ENCODE results near the gene ATG7. TPM values are rescaled to one million over a fixed set of nuclear protein-coding genes. Genes with fewer than 3 reads are reported as not detected.

The ATG7 gene
- total and polyA plus RNA-seq, 10 of the 15 experiments (the other 5 are each of a cell fraction or from before 2014, with no cell fraction given): 13.5 to 49.5 (median 26.4) TPM

- Histone ChIP-seq H3K4me3 (no peak overlapping the region), H3K9ac (ENCODE audit: control insufficient read depth, insufficient read depth, low read length) (no peak overlapping the region), H3K4me2 (ENCODE audit: control insufficient read depth, insufficient read depth) (no peak overlapping the region), H4K20me1 (ENCODE audit: control insufficient read depth, insufficient read depth) (no peaks in the 10 kb centered on the region), H3K4me1 (ENCODE audit: control insufficient read depth, insufficient read depth, low read length) (no peaks in the 10 kb centered on the region), H3K36me3 (ENCODE audit: control insufficient read depth in 2 of 2, insufficient read depth in 2 of 2, low read length in 1 of 2) (no peaks in the 10 kb centered on the region), H2AFZ (ENCODE audit: control insufficient read depth, low read depth, low read length) (no peak overlapping the region), H3K27me3 (replicated peaks in 1 of 2; ENCODE audit: control insufficient read depth in 2 of 2, insufficient read depth in 2 of 2, low read length in 1 of 2) (no peaks in the 10 kb centered on the region), H3K79me2 (ENCODE audit: control insufficient read depth, insufficient read depth, low read length) (no peaks in the 10 kb centered on the region), H3K27ac (ENCODE audit: control insufficient read depth, insufficient read depth) (no peak overlapping the region), H3K9me3 (replicated peaks; ENCODE audit: control insufficient read depth, insufficient read depth, low read length) (no peaks in the 10 kb centered on the region; the same call in 2 of the 3 replicates)
- ChIA-PET RAD21 (ENCODE audit: unreplicated experiment) (interaction anchor here (0.6 kb wide), 1 partner anchor 133 kb away, joined by 3 read pairs; no protein-coding TSS in a partner anchor), POLR2A (no interaction called here), CTCF (interaction anchor here (0.5 kb wide), 1 partner anchor 21 kb away, joined by 4 read pairs; no protein-coding TSS in a partner anchor), SMC1A (ENCODE audit: uncharacterized antibody, unreplicated experiment) (interaction anchor here (0.5 kb wide), 1 partner anchor 292 kb away, joined by 3 read pairs; no protein-coding TSS in a partner anchor)
- intact Hi-C loops (cut with micrococcal nuclease; ENCODE audit: unreplicated experiment) (no loop called here), in situ Hi-C loops (cut with MboI) (no loop called here)
- FAIRE-seq: no peak
- WGBS (ENCODE audit: insufficient coverage, insufficient replicate concordance, low lambda C conversion rate, missing lambda C conversion rate): 98% methylated on average over 14 of the region's 14 CpGs
- ATAC-seq: no peak
- no peak for DNase-seq (ENCODE audit: low read depth, low spot score)
- no TSS peak for BruUV-seq (replicated peaks)
- TF ChIP-seq WRNIP1 (IDR thresholded peaks at IDR 0.05; ENCODE audit: borderline replicate concordance, low read depth, low read length): no peak
- TF ChIP-seq NR2C2 (IDR thresholded peaks at IDR 0.05; ENCODE audit: borderline replicate concordance, control insufficient read depth, insufficient read length, low read depth): no peak
- no peak for TF ChIP-seq TCF7 (IDR thresholded peaks at IDR 0.05; ENCODE audit: borderline replicate concordance)
- TF ChIP-seq SUZ12 (IDR thresholded peaks at IDR 0.05; ENCODE audit: unreplicated experiment): no peak
- TF ChIP-seq CEBPB (IDR thresholded peaks at IDR 0.05; ENCODE audit: borderline replicate concordance in 1 of 2, low read depth in 2 of 2, low read length in 2 of 2): no peak
These were observed 267.5 kb downstream of the ATG7 start for GRCh38 chr3:11539677-11540076.

- in situ Hi-C loops (cut with MboI): no loop called here
- BruUV-seq (replicated peaks): no TSS peak
- TF ChIP-seq NFXL1 (IDR thresholded peaks at IDR 0.05; ENCODE audit: borderline replicate concordance) (no peak), CBX5 (IDR thresholded peaks at IDR 0.05; ENCODE audit: low read depth) (no peak), IKZF2 (IDR thresholded peaks at IDR 0.05) (no peak), SIX5 (IDR thresholded peaks at IDR 0.05; ENCODE audit: low read depth, low read length, severe bottlenecking) (no peak), SIN3A (IDR thresholded peaks at IDR 0.05; ENCODE audit: low read depth, low read length) (no peak), JUNB (IDR thresholded peaks at IDR 0.05) (no peak), TBL1XR1 (IDR thresholded peaks at IDR 0.05; ENCODE audit: low read depth, low read length) (no peak), RB1 (IDR thresholded peaks at IDR 0.05; ENCODE audit: borderline replicate concordance) (no peak), BMI1 (IDR thresholded peaks at IDR 0.05; ENCODE audit: borderline replicate concordance) (no peak)
These were observed 269.4 kb downstream of the ATG7 start for GRCh38 chr3:11541321-11542303.

More at GRCh38 chr3:11541321-11542303, 269.4 kb downstream of the ATG7 start:
- H3K79me2 ChIP-seq (ENCODE audit: control insufficient read depth, insufficient read depth, low read length): no peaks in the 10 kb centered on the region
- H3K9ac ChIP-seq (ENCODE audit: control insufficient read depth, insufficient read depth, low read length): no peak overlapping the region
- ATAC-seq: no peak
- H3K27ac ChIP-seq (ENCODE audit: control insufficient read depth, insufficient read depth): no peak overlapping the region
- no peak overlapping the region for H3K4me3 ChIP-seq
- SMC1A ChIA-PET (ENCODE audit: uncharacterized antibody, unreplicated experiment): no interaction called here
- H3K4me1 ChIP-seq (ENCODE audit: control insufficient read depth, insufficient read depth, low read length): no peaks in the 10 kb centered on the region
- no peak overlapping the region for H2AFZ ChIP-seq (ENCODE audit: control insufficient read depth, low read depth, low read length)
- RAD21 ChIA-PET (ENCODE audit: unreplicated experiment): no interaction called here
- no peaks in the 10 kb centered on the region for H3K27me3 ChIP-seq (replicated peaks in 1 of 2; ENCODE audit: control insufficient read depth in 2 of 2, insufficient read depth in 2 of 2, low read length in 1 of 2)
- CTCF ChIA-PET: no interaction called here
- no peaks in the 10 kb centered on the region for H4K20me1 ChIP-seq (ENCODE audit: control insufficient read depth, insufficient read depth)
- H3K9me3 ChIP-seq (replicated peaks; ENCODE audit: control insufficient read depth, insufficient read depth, low read length): no peaks in the 10 kb centered on the region; the same call in 2 of the 3 replicates
- DNase-seq (ENCODE audit: low read depth, low spot score): no peak
- no peak overlapping the region for H3K4me2 ChIP-seq (ENCODE audit: control insufficient read depth, insufficient read depth)
- no peaks in the 10 kb centered on the region for H3K36me3 ChIP-seq (ENCODE audit: control insufficient read depth in 2 of 2, insufficient read depth in 2 of 2, low read length in 1 of 2)
- intact Hi-C loops (cut with micrococcal nuclease; ENCODE audit: unreplicated experiment): no loop called here
- FAIRE-seq: no peak
- 91% methylated on average over 16 of the region's 16 CpGs for whole genome bisulfite sequencing (ENCODE audit: insufficient coverage, insufficient replicate concordance, low lambda C conversion rate, missing lambda C conversion rate)
- POLR2A ChIA-PET: no interaction called here
